GM23338 (cell line): ENCODE measurements around the gene PSMB7. TPM values are rescaled to one million over a fixed set of nuclear protein-coding genes. Genes with fewer than 3 reads are reported as not detected.

Experiments
- ATAC-seq: fragments of 200-7000 bp; cut with Tn5 transposase; 3 replicates; pipeline ENCODE4 v1.9.1; 2020
- DNase-seq: peaks from one replicate; pipeline ENCODE4 v3.0.0-alpha.2; 2015; ENCODE audit warnings: low spot score
- H2AFZ ChIP-seq: fragments of 200-600 bp; sonication (generic); 2 replicates; pipeline ENCODE4 v1.8.0; 2016; ENCODE audit warnings: antibody characterized with exemption, mild to moderate bottlenecking, moderate library complexity
- H3F3A ChIP-seq: fragments of 200-600 bp; sonication (generic); replicated peaks from 2 replicates; pipeline ENCODE4 v1.8.0; 2017; ENCODE audit warnings: antibody characterized with exemption, mixed run types, low read depth
- H3K27ac ChIP-seq: fragments of 200-600 bp; sonication (generic); 2 replicates; pipeline ENCODE4 v1.6.1; 2016; ENCODE audit warnings: low read depth
- H3K27me3 ChIP-seq: fragments of 200-600 bp; sonication (generic); 2 replicates; pipeline ENCODE4 v1.8.0; 2016; ENCODE audit warnings: mild to moderate bottlenecking, mixed run types, moderate library complexity; ENCODE audit not compliant: insufficient read depth
- H3K36me3 ChIP-seq: fragments of 200-600 bp; sonication (generic); 2 replicates; pipeline ENCODE4 v1.8.0; 2016; ENCODE audit warnings: mild to moderate bottlenecking; ENCODE audit not compliant: insufficient read depth
- H3K4me1 ChIP-seq: fragments of 200-600 bp; sonication (generic); 2 replicates; pipeline ENCODE4 v1.8.0; 2016; ENCODE audit warnings: mild to moderate bottlenecking, moderate library complexity; ENCODE audit not compliant: insufficient read depth
- H3K4me2 ChIP-seq: fragments of 200-600 bp; sonication (generic); 2 replicates; pipeline ENCODE4 v1.7.1; 2017; ENCODE audit warnings: mixed run types
- H3K4me3 ChIP-seq: fragments of 200-600 bp; sonication (generic); 2 replicates; pipeline ENCODE4 v1.6.1; 2016; ENCODE audit warnings: mixed run types
- H3K79me2 ChIP-seq: fragments of 200-600 bp; sonication (generic); replicated peaks from 2 replicates; pipeline ENCODE4 v1.8.0; 2017; ENCODE audit warnings: mild to moderate bottlenecking; ENCODE audit not compliant: insufficient read depth
- H3K9me2 ChIP-seq: fragments of 200-600 bp; sonication (generic); 2 replicates; pipeline ENCODE4 v1.8.0; 2017; ENCODE audit not compliant: insufficient read depth
- H4K20me1 ChIP-seq: fragments of 200-600 bp; sonication (generic); replicated peaks from 2 replicates; pipeline ENCODE4 v1.8.0; 2017; ENCODE audit warnings: mild to moderate bottlenecking; ENCODE audit not compliant: insufficient read depth
- H3K27ac Mint-ChIP-seq: 2 replicates; pipeline ENCODE4 v1.8.0; 2020; ENCODE audit warnings: inconsistent platforms, mild to moderate bottlenecking, moderate library complexity, mixed read lengths
- H3K27me3 Mint-ChIP-seq: 3 replicates; pipeline ENCODE4 v1.8.0; 2022; ENCODE audit warnings: low read depth, mild to moderate bottlenecking, moderate library complexity, mixed read lengths, inconsistent platforms; ENCODE audit not compliant: insufficient read depth, poor library complexity
- H3K36me3 Mint-ChIP-seq: 3 replicates; pipeline ENCODE4 v1.8.0; 2021; ENCODE audit warnings: low read depth, mild to moderate bottlenecking, inconsistent platforms, moderate library complexity, mixed read lengths
- H3K4me1 Mint-ChIP-seq: 3 replicates; pipeline ENCODE4 v1.8.0; 2020; ENCODE audit warnings: mild to moderate bottlenecking, inconsistent platforms, mixed read lengths
- H3K4me3 Mint-ChIP-seq: 3 replicates; pipeline ENCODE4 v1.8.0; 2021; ENCODE audit warnings: moderate library complexity, mild to moderate bottlenecking, inconsistent platforms, mixed read lengths
- H3K9me3 Mint-ChIP-seq: 3 replicates; pipeline ENCODE4 v1.8.0; 2020; ENCODE audit warnings: moderate library complexity, mild to moderate bottlenecking, inconsistent platforms, mixed read lengths
- CREB1 ChIP-seq: fragments of 250-450 bp; sonication (Bioruptor Pico); IDR thresholded peaks from 2 replicates; pipeline ENCODE4 v1.5.0; 2020; ENCODE audit warnings: low read depth, mild to moderate bottlenecking, moderate library complexity
- CTCF ChIP-seq, 2 experiments: fragments of 200-600 bp in 1 of 2; sonication (generic) in 1 of 2; conservative IDR thresholded peaks; 2 replicates each; pipeline versions ENCODE4 v1.5.1 to v1.6.1; 2016 to 2017; ENCODE audit warnings: antibody characterized with exemption in 2 of 2, low read depth in 2 of 2, mild to moderate bottlenecking in 2 of 2, moderate library complexity in 1 of 2
- ETS1 ChIP-seq: IDR thresholded peaks from 2 replicates; pipeline ENCODE4 v1.6.1; 2016; ENCODE audit warnings: antibody characterized with exemption
- EZH2 ChIP-seq: fragments of 200-600 bp; sonication (generic); IDR thresholded peaks from one replicate; pipeline ENCODE4 v1.8.0; 2017; ENCODE audit warnings: antibody characterized with exemption, mild to moderate bottlenecking, low read depth; ENCODE audit not compliant: unreplicated experiment
- EZH2phosphoT487 ChIP-seq: fragments of 200-600 bp; sonication (generic); IDR thresholded peaks from one replicate; pipeline ENCODE4 v1.8.1; 2018; ENCODE audit warnings: antibody characterized with exemption; ENCODE audit not compliant: unreplicated experiment
- JUNB ChIP-seq: IDR thresholded peaks from one replicate; pipeline ENCODE4 v1.6.1; 2016; ENCODE audit warnings: antibody characterized with exemption; ENCODE audit not compliant: unreplicated experiment
- NANOG ChIP-seq: IDR thresholded peaks from 2 replicates; pipeline ENCODE4 v1.6.1; 2016; ENCODE audit warnings: antibody characterized with exemption, borderline replicate concordance
- POLR2AphosphoS5 ChIP-seq: IDR thresholded peaks from 2 replicates; pipeline ENCODE4 v1.6.1; 2016; ENCODE audit warnings: antibody characterized with exemption, low read depth
- REST ChIP-seq: IDR thresholded peaks from one replicate; pipeline ENCODE4 v1.6.1; 2018; ENCODE audit warnings: antibody characterized with exemption; ENCODE audit not compliant: unreplicated experiment
- STAT1 ChIP-seq: IDR thresholded peaks from one replicate; pipeline ENCODE4 v1.6.1; 2016; ENCODE audit warnings: antibody characterized with exemption; ENCODE audit not compliant: unreplicated experiment
- ZNF114 ChIP-seq: fragments of 250-450 bp; sonication (Bioruptor Pico); IDR thresholded peaks from 2 replicates; pipeline ENCODE4 v1.5.0; 2020; ENCODE audit warnings: mild to moderate bottlenecking, moderate library complexity
- ZNF331 ChIP-seq: fragments of 250-450 bp; sonication (Bioruptor Pico); IDR thresholded peaks from 2 replicates; pipeline ENCODE4 v1.5.0; 2020; ENCODE audit warnings: low read depth, mild to moderate bottlenecking, moderate library complexity
- polyA plus RNA-seq: library from polyadenylated mRNA; unstranded; fragments of >200 nt; fragmentation: Nextera tagmentation; extraction: Ambion mirVana; gene quantifications from 2 replicates; pipeline ENCODE4 v1.2.1, GENCODE V29; 2016
- total RNA-seq: library from RNA; depleted of rRNA; stranded (reverse); fragments of >200 nt; shearing (Covaris generic); gene quantifications from 2 replicates; pipeline ENCODE4 v1.2.3, GENCODE V29; 2014
- TF ChIP-seq, protein P1 (sequence below): fragments of 250-450 bp; sonication (Bioruptor Pico); IDR thresholded peaks from 2 replicates; pipeline ENCODE4 v1.5.0; 2020; ENCODE audit warnings: mild to moderate bottlenecking, moderate library complexity

The PSMB7 gene
- total and polyA plus RNA-seq, 2 experiments from 2014 or later: 255 to 268 TPM

GRCh38 chr9:124331580-124331979, 83.7 kb downstream of the PSMB7 start:
- Histone ChIP-seq H3K9me2 (no peaks in the 10 kb centered on the region), H3F3A (no peaks in the 10 kb centered on the region), H3K4me3 (no peak overlapping the region), H3K27ac (no peak overlapping the region), H2AFZ (no peak overlapping the region), H3K4me2 (no peak overlapping the region), H4K20me1 (no peaks in the 10 kb centered on the region), H3K27me3 (no peaks in the 10 kb centered on the region), H3K36me3 (no peaks in the 10 kb centered on the region), H3K79me2 (no peaks in the 10 kb centered on the region), H3K4me1 (no peaks in the 10 kb centered on the region)
- peaks cover 3% of the 10 kb centered on the region for H3K27me3 Mint-ChIP-seq
- H3K4me1 Mint-ChIP-seq: peaks cover 3% of the 10 kb centered on the region; the same call in 1 of the 3 replicates
- DNase-seq (no peak), ATAC-seq (no peak)
- no peak overlapping the region for H3K27ac Mint-ChIP-seq
- no peak overlapping the region for H3K4me3 Mint-ChIP-seq
- no peak for TF ChIP-seq ZNF114 (CRISPR knock-in tag)
- TF ChIP-seq NANOG: no peak
- no peak for TF ChIP-seq JUNB
- no peak for TF ChIP-seq ZNF331 (CRISPR knock-in tag)
- no peak for TF ChIP-seq POLR2AphosphoS5
- TF ChIP-seq, protein P1, sequence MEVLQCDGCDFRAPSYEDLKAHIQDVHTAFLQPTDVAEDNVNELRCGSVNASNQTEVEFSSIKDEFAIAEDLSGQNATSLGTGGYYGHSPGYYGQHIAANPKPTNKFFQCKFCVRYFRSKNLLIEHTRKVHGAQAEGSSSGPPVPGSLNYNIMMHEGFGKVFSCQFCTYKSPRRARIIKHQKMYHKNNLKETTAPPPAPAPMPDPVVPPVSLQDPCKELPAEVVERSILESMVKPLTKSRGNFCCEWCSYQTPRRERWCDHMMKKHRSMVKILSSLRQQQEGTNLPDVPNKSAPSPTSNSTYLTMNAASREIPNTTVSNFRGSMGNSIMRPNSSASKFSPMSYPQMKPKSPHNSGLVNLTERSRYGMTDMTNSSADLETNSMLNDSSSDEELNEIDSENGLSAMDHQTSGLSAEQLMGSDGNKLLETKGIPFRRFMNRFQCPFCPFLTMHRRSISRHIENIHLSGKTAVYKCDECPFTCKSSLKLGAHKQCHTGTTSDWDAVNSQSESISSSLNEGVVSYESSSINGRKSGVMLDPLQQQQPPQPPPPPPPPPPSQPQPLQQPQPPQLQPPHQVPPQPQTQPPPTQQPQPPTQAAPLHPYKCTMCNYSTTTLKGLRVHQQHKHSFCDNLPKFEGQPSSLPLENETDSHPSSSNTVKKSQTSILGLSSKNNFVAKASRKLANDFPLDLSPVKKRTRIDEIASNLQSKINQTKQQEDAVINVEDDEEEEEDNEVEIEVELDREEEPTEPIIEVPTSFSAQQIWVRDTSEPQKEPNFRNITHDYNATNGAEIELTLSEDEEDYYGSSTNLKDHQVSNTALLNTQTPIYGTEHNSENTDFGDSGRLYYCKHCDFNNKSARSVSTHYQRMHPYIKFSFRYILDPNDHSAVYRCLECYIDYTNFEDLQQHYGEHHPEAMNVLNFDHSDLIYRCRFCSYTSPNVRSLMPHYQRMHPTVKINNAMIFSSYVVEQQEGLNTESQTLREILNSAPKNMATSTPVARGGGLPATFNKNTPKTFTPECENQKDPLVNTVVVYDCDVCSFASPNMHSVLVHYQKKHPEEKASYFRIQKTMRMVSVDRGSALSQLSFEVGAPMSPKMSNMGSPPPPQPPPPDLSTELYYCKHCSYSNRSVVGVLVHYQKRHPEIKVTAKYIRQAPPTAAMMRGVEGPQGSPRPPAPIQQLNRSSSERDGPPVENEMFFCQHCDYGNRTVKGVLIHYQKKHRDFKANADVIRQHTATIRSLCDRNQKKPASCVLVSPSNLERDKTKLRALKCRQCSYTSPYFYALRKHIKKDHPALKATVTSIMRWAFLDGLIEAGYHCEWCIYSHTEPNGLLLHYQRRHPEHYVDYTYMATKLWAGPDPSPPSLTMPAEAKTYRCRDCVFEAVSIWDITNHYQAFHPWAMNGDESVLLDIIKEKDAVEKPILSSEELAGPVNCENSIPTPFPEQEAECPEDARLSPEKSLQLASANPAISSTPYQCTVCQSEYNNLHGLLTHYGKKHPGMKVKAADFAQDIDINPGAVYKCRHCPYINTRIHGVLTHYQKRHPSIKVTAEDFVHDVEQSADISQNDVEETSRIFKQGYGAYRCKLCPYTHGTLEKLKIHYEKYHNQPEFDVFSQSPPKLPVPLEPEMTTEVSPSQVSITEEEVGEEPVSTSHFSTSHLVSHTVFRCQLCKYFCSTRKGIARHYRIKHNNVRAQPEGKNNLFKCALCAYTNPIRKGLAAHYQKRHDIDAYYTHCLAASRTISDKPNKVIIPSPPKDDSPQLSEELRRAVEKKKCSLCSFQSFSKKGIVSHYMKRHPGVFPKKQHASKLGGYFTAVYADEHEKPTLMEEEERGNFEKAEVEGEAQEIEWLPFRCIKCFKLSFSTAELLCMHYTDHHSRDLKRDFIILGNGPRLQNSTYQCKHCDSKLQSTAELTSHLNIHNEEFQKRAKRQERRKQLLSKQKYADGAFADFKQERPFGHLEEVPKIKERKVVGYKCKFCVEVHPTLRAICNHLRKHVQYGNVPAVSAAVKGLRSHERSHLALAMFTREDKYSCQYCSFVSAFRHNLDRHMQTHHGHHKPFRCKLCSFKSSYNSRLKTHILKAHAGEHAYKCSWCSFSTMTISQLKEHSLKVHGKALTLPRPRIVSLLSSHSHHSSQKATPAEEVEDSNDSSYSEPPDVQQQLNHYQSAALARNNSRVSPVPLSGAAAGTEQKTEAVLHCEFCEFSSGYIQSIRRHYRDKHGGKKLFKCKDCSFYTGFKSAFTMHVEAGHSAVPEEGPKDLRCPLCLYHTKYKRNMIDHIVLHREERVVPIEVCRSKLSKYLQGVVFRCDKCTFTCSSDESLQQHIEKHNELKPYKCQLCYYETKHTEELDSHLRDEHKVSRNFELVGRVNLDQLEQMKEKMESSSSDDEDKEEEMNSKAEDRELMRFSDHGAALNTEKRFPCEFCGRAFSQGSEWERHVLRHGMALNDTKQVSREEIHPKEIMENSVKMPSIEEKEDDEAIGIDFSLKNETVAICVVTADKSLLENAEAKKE (CRISPR knock-in tag): no peak
- TF ChIP-seq STAT1: no peak
- no peak for TF ChIP-seq CREB1 (CRISPR knock-in tag)
- no peak for TF ChIP-seq REST
- no peak for TF ChIP-seq EZH2
- TF ChIP-seq CTCF (conservative IDR thresholded peaks at IDR 0.05; ENCODE audit: low read depth in 2 of 2): no peak
- TF ChIP-seq EZH2phosphoT487: no peak
- no peak for TF ChIP-seq ETS1
- no peaks in the 10 kb centered on the region; the same call in 2 of the 3 replicates for H3K36me3 Mint-ChIP-seq
- H3K9me3 Mint-ChIP-seq: no peaks in the 10 kb centered on the region
